ENCODE measurements around the gene TRIM13.
"Not testable (repeated sequence)": the region's sequence is repeated elsewhere in the genome, so short reads cannot be mapped to it uniquely, and the experiment has no call there.

TRIM13 gene, protein sequence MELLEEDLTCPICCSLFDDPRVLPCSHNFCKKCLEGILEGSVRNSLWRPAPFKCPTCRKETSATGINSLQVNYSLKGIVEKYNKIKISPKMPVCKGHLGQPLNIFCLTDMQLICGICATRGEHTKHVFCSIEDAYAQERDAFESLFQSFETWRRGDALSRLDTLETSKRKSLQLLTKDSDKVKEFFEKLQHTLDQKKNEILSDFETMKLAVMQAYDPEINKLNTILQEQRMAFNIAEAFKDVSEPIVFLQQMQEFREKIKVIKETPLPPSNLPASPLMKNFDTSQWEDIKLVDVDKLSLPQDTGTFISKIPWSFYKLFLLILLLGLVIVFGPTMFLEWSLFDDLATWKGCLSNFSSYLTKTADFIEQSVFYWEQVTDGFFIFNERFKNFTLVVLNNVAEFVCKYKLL

DNA sequence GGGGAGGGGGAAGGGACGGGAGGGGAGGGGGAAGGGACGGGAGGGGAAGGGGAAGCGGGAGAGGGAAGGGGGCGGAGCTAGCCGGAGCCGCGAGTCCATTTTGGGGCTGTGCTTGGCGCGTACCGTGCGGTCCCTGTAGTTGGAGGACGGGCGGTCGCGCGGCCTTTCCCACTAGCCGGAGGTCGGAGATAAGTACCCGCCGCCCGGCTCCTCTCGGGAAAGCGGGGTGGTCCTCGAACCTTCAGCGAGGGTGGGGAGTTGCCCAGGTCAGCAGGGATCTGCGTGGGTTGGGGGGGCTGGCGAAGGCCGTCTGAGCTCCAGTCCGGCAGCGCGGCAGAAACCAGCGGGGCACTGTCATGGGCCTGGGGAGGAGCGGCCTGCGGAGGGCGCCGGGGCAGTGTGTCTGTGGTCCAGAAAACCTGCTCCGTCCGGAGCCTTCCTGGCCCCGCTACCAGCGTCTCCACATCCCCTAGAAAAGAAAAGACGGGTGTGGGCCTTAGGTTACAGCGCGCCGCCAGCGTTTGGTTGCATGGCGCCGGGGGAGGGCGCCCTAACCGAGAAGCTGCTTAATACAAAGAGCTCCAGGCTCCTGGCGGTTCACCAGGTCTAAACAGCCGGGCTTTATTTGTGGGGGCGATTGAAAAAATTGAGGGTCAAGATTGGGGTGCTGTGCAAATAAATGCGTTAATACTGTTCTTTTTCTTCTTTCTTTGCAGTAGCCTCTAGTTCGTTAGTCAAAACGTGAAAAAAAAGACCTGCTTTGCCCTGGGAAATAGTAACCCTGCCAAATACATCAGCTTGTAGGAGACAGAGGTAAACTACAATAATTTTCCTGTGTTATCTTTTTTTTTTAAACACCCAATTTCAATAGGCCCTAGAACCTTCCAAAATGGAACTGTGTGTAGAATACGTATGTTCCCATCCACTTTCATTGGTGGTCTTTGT lies at the start of gene TRIM13:
TSS of gene TRIM13 (plus strand) at position 92 of the 945 bp plus-strand sequence. CDS start 14,899 bp downstream, outside the sequence.
- peak; percentile 88 for DNase-seq

DNA sequence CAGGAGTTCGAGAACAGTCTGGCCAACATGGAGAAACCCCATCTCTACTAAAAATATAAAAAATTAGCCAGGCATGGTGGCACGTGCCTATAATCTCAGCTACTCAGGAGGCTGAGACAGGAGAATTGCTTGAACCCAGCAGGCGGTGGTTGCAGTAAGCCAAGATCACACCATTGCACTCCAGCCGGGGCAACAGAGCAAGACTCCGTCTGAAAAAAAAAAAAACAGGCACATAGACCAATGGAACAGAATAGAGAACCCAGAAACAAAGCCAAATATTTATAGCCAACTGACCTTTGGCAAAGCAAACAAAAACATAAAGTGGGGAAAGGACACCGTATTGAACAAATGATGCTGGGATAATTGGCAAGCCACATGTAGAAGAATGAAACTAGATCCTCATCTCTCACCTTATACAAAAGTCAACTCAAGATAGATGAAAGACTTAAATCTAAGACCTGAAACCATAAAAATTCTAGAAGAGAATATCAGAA lies 48.0 kb upstream of the TRIM13 start:
- DNase-seq: not testable (repeated sequence)

DNA sequence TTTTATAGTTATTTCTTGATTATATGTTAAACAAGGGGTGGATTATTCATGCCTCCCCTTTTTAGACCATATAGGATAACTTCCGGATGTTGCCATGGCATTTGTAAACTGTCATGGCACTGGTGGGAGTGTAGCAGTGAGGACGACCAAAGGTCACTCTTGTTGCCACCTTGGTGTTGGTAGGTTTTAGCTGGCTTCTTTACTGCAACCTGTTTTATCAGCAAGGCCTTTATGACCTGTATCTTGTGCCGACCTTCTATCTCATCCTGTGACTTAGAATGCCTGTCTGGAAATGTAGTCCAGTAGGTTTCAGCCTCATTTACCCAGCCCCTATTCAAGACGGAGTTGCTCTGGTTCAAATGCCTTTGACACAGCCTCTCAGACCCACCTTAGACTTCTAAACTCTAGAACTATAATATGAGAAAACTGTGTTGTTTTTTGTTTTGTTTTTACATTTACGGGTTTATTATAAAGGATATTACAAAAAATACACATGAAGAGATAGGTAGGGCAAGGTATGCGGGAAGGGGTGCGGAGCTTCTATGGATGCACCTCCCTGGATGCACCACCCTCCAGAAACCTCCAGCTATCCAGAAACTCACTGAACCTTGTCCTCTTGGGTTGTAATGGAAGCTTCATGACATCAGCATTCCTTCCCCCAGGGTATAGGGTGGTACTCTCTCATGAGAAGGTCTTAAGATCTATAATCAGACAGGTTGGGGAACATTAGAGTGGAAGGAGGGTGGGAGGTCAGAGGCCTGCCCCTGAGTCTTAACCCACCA lies 44.9 kb upstream of the TRIM13 start:
- no peak for DNase-seq

DNA sequence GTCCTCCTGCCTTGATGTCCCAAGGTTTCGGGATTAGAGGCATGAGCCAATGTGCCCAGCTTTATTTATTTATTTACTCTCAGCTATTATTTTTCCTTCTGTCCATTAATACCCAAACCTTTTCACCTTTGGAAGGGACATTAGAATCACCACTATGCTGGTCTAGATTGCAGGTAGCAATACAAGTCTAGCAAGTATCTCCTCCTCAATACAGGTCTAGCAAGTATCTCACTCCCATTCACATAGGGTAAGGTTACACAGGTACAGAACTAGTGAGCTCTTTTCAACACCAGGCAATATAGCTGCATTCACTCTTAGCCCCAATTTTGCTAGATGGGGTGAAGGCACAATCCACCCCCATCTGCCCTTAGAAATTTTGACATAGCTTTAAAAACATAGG lies 43.3 kb upstream of the TRIM13 start:
- DNase-seq: no peak

DNA sequence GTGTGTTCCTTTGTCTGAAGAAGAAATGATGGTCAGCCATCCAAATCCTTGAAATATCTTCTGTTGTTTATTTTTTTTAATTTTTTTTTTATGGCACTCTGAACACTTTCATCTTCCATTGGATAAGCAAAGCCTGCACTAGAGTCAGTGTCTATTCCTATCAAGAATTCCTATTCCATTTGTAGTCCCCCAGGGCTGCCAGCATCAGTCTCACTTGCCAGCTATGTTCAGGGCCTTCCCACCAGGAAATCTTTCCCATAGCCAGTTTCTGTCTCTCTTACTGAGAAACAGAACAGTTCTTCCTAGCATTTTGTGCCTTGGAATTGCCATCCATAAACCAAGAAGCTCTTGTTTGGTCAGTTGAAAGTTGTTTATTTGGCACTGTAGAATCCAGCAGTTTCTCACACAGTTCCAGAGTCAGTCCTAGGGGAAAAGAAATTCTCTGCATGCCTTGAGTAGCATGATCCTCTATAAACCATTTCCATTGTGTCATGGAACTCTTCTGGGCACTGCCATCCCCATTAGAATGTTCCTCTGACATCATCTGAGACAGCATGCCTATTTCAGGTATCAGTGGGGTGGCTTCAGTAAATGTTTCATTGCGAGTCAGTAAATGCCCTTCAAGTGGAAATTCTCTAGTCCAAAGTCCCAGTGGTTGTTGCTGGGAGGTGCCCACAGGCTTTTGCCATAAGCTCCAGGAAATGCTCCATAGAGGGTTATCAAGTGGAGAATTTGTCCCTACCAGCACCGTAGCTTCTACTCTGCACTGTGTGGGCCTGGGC lies 42.0 kb upstream of the TRIM13 start:
- DNase-seq: no peak

DNA sequence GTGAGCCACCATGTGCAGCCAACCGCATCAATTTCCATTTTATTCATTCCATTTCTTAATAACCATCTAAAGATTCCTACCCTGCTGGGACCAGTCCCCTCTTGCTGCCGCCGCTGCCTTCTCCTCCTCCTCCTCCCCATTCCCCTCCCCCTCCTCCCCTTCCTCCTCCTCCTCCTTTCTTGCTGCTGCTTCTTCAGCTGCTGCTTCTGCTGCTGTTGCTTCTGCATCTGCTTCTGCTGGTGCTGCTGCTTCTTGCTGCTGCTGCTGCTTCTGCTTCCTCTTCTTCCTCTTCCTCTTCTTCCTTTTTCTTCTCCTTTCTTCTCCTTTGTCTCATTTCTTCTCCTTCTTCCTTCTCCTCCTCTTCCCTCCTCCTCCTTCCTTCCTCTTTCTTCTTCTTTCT lies 40.7 kb upstream of the TRIM13 start:
- no peak for DNase-seq

DNA sequence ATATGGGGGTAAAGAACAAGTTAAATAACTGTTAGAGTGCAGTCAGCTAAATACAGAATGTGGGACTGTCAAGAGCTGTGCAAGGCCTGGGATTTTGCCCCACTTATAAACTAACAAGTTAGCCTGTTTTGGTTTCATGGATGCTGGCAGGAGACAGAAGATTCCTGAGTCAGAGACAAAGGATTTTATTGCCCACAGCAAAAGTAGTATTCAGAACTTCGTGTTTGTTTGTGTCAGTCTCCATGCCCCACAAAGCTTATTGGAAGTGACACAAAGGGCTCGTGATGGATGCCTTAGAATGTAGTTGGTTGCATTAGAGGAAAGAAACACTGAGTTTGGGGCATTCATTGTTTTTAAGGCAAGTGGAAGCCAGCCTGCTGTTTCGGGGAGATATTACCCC lies 38.5 kb upstream of the TRIM13 start:
- DNase-seq: no peak

DNA sequence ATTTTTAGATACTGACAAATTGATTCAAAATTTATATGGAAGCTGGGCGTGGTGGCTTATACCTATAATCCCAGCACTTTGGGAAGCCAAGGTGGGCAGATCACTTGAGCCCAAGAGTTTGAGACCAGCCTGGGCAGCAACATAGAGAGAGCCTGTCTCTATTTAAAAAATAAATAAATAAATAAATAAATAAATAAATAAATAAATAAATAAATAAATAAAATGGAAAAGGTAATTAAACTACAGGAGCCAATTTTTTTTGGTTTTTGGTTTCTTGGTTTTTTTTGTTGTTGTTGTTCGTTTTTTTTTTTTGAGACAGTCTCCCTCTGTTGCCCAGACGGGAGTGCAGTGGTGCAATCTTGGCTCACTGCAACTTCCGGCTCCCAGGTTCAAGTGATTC lies 29.4 kb upstream of the TRIM13 start:
- DNase-seq: no peak

DNA sequence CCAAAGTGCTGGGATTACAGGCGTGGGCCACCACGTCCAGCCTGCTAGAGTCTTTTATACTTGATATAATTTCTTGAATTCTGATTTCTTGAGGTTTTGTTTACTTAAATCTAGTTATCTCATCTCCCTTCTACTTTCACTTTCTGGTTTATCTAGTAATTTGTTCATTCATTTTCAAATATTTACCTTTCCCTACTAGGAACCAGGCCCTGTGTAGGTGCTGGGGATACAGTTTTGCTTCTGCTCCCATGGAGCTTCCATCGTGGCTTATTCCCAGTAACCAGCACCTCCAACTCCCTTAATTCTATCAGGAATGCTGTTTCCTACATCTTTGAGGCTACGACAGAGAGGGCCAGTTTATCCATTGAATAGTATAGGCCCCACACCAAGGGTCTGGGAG lies 24.1 kb upstream of the TRIM13 start:
- DNase-seq: no peak

DNA sequence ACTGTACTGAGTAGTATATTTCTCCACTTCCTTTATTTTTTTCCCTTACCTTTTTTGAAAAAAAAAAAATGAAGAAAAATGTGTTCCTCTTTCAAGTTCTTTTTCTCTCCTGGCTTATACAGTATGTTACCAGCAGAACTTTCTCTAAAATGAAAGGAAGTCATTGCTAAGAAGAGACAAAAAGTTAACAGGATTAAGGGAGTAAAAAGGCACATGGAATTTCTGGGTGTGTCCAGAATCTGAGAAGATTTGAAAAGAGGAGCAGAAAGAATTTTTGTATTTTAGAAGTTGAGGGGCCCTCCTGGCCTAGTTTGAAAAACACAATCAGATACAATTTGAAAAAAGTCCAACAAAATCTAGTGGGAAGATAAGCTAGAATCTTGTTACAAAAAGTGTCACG lies 21.0 kb upstream of the TRIM13 start:
- DNase-seq: no peak

DNA sequence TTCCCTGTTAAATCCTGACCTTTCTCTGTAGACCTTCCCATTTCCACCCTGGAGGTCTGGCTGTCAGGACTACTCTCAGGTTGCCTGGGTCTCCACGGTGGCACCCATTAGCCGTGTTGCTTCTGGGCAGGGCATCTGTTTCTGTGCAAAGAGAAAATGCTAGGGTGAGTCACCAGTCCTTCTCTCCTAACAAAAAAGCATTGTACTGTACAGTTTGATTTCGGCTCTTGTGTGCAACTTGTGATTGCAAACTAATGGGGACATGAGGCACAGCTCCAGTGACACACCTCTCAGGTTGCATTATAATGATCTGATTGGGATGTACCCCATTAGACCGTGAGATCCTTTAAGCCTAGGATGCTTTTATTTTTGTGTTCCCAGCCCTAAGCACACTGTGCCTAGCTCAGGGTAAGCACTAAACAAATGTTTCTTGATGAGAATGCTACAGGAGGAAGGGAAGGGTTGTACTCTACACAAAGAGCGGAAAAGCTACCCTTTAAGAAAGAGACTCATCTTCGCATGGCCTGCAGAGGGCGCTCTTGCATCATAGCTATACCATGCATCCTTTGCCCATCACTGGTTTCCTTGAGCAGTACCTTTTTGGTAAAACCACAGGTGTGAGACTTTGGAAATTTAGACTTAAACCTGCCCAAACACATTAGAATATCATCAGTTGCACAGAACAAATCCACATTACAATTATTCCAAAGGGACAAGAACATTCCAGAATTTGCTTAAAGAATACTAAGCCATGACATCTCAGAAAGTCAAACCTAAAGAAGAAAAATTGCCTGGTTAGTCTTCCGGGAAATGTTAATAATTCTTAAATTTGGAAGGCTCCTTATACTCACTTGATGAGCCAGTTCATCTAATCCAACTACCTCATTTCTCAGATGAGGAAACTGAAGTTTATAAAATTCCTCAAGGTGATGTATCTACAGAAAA lies 20.3 kb upstream of the TRIM13 start:
- DNase-seq: peak; percentile 73

DNA sequence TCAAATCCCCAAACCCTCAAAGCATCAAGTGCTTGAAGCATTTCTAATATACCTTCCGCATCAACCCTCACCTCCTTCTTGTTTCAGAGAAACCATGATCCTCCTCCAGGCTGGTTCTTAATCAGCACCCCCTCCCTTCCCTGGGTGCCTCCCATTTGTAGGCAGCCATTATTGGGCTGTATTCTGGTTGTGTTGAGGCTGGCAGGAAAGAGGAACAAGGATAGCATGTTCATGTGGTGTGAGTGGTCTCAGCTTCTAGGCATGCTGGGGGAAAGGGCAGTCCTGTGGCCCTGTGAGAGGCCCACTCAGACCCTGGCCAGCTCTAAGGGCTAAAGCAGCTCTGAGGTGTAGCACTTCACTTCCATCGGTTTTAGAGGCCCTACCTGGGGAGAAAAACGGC lies 18.9 kb upstream of the TRIM13 start:
- no peak for DNase-seq

DNA sequence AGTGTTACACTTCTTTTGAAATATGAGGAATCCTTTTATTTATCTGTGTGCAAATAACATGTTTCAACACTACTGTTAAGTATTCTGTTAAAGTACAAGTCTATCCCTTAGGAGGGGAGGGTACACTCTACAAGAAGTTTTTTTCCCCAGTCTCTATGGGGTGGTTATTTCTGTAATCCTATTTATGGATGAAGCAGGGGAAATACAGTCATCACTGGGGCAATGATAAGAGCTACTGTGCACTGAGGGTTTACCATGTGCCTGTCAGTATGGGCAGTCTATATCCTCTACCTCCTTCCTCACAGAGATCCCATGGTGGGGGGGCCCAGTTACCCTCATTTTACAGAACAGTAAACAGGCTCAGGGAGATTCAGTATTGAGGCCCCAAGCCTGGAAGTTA lies 16.6 kb upstream of the TRIM13 start:
- no peak for DNase-seq

DNA sequence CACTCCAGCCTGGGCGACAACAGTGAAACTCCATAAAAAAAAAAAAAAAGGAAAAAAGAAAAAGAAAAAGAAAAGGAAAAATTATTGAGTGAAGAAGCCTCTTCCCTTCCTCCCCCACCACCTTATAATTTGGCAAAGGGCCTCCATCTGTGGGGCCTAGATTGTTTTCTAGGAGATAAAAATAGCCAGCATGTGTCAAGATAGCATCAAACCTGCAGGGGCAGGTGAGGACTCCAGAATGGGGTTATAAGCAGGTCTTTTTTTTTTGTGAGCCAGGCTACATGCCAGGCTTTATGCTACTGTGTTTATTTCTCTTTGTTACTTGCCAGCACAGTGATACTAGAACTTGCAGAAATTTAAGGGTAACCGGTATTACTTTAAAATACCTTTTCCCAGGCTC lies 11.7 kb upstream of the TRIM13 start:
- DNase-seq: peak; percentile 75

DNA sequence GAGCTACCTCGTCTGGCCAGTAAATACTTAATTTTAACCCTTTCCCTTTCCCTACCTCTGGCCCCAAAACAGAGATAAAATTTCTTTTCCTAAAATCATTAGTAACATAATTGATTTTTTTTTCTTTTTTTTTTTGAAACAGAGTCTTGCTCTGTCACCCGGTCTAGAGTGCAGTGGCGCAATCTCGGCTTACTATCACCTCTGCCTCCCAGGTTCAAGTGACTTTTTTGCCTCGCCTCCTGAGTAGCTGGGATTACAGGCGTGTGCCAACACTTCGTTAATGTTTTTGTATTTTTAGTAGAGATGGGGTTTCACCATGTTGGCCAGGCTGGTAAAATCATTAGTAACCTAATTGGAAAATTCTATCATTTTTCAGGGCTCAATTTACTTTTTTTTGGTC lies 10.4 kb upstream of the TRIM13 start:
- DNase-seq: no peak

DNA sequence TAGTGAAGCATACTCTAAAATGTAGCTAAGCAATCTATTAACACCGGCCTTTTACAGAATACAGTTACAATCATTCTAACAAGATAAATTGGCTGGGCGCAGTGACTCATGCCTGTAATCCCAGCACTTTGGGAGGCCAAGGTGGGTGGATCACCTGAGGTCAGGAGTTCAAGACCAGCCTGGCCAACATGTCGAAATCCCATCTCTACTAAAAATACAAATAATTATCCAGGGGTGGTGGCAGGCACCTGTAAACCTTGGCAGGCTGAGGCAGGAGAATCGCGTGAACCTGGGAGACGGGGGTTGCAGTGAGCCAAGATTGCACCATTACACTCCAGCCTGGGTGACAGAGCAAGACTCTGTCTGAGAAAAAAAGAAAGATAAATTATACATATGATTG lies 6.2 kb upstream of the TRIM13 start:
- not testable (repeated sequence) for DNase-seq

DNA sequence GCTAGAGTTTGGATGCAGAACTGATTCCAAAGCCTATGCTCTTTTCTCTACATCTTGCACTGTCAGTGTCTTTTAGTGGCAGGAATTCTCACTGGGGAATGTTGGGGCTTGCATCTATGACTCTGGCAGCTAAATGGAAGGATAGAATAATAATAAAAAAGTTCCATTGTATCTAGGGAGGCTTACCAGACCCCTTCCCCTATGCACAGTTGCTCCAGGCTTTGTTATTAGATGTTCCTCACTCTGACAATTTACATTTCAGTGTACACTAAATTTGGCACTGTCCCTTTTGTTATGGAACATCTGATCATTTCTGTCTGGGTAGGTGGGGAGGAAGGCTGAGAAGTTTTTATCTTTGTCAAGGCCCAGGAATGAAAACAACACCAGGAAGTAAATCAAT lies 3.7 kb upstream of the TRIM13 start:
- no peak for DNase-seq

DNA sequence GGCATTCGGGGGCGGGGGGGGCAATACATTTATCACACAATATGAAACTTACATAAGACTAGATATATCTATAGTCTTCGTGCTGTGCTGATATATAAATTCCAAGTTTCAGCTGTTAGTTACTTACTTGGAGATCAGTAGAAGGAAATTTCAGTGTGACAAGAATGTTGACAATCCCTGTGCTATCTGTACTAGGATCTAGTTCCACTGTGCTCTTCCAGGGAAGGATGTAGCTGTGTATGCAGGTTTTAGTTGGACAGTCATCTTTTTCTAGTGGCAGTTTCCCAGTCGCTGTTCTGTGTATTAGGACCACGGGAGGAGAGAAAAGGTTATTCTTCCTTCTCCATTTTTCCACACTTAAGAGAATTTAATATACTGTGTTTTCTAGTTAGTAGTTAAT lies 3.2 kb upstream of the TRIM13 start:
- DNase-seq: no peak

DNA sequence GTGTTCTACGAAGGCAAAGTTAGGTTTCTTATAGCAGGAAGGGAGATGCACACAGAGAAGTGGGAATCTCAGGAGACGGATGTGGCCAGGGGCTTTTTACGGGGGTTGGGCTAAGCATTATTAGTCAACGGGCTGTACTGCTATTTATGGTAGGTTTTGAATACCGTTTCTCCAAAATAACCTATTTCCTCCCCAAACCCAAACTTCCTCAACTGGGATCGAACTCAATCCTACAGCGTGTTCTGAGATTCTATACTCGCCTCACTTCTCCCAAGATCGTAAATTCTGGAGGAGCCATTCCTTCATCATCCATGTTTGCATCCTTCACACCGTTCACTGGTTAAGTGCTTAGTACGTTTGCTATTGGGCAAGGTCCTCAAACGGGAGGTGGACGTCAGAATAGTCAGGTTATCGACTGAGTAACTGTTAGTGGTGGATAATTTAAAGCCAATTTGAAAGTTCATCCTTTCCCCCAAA lies 1.2 kb upstream of the TRIM13 start:
- no peak for DNase-seq

DNA sequence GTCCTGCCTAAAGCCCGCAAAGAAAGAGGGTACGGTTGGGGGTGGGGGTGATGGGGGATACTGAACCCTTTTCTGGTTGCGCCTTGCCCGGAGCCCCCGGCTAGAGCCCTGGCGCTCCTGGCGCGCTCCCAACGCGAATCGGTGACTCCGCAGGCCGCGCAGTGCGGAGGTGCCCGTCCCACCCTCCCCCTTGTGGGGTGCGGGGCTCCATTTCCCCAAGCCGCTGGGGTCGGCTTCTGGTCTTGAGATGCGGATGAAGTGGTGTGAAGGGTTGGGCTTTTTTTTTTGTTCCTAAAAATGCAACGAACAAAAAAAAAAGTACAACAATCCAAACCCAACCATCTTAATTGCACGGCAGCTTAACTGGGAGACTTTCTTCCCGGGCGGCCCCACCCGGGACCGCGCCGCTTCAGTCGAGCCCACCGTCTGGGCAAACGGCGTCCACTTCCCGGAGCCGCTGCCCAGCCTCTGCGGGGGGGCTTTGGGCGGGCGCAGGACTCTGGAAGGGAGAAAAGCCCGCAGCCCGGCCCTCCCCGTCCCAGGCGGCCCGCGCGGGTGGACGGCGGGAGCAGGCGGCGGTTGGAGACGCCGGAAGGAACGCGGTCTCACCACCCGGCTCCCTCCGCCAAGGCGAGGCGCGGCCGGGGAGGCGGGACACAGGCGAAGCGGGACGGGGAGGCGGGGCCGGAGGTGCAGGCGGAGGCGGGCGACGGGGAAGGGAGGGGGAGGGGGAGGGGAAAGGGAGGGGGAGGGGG lies 504 bp upstream of the TRIM13 start:
- peak; percentile 91 for DNase-seq

Data from RPMI8226 (cell line).